ENCODE measurements around the gene ACSL1.
"Not testable (repeated sequence)": the region's sequence is repeated elsewhere in the genome, so short reads cannot be mapped to it uniquely, and the experiment has no call there.

DNA sequence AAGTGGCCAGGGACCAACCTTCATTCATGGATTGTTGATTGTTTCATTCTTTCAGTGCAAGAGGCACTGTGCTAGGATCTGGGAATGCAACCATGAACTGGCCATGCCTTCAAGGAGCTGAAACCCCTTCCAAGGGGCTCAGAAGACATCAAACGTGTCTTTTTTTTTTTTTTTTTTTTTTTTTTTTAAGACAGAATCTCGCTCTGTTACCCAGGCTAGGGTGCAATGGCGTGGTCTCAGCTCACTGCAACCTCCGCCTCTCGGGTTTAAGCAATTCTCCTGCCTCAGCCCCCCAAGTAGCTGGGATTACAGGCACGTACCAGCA, 13.3 kb upstream of the ACSL1 start:
- not testable (repeated sequence) for TF ChIP-seq CTCF (IDR thresholded peaks at IDR 0.05; ENCODE audit: poor library complexity, severe bottlenecking); SMC3 (conservative IDR thresholded peaks at IDR 0.05; ENCODE audit: poor library complexity); RAD21 (conservative IDR thresholded peaks at IDR 0.05)
- TF ChIP-seq, protein P1, sequence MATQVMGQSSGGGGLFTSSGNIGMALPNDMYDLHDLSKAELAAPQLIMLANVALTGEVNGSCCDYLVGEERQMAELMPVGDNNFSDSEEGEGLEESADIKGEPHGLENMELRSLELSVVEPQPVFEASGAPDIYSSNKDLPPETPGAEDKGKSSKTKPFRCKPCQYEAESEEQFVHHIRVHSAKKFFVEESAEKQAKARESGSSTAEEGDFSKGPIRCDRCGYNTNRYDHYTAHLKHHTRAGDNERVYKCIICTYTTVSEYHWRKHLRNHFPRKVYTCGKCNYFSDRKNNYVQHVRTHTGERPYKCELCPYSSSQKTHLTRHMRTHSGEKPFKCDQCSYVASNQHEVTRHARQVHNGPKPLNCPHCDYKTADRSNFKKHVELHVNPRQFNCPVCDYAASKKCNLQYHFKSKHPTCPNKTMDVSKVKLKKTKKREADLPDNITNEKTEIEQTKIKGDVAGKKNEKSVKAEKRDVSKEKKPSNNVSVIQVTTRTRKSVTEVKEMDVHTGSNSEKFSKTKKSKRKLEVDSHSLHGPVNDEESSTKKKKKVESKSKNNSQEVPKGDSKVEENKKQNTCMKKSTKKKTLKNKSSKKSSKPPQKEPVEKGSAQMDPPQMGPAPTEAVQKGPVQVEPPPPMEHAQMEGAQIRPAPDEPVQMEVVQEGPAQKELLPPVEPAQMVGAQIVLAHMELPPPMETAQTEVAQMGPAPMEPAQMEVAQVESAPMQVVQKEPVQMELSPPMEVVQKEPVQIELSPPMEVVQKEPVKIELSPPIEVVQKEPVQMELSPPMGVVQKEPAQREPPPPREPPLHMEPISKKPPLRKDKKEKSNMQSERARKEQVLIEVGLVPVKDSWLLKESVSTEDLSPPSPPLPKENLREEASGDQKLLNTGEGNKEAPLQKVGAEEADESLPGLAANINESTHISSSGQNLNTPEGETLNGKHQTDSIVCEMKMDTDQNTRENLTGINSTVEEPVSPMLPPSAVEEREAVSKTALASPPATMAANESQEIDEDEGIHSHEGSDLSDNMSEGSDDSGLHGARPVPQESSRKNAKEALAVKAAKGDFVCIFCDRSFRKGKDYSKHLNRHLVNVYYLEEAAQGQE (IDR thresholded peaks at IDR 0.05; ENCODE audit: borderline replicate concordance): not testable (repeated sequence)
